Measurements from ENCODE around the gene KIF20B.

KIF20B gene

DNA sequence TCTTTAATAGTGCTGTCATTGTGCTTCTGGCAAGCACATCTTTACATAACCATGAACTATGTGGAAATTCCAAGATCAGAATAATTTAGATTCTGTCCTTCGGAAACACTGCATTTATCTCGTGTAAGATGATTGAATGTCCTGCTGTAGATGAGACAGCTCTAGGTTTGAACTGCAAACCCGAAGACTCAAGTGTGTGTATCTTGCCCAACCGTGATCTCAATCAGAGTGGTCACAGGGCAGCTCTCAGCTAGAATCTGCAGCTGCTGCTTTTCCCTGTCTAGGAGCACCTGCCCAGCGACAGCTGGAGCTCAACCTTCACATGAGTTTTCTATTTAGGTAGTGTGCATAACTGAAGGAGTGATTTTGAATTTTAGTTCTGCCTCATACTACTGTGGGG lies 17.5 kb upstream of the KIF20B start:
- in situ Hi-C loops (cut with MboI; ENCODE audit: low sequenced_read_pairs) = no loop called here

DNA sequence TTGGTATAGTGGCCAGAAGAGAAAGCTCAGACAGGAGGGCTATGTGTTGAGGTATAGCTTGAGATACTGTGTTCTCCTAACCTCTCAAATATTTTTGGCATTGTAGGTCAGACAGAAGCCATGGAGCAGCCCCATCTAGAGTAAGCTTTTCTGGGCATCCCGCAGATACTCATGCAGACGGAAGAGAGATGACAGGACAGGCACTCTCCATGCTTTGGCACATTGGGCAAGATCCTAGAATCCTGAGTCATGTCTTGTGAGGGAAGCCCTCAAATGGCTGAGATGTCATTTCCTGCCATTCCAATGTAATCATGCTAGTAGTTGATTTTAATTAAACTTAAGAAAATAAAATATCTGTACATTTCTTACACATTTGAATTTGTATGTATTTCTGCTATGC lies 16.8 kb upstream of the KIF20B start:
- in situ Hi-C loops (cut with MboI; ENCODE audit: low sequenced_read_pairs) = no loop called here

DNA sequence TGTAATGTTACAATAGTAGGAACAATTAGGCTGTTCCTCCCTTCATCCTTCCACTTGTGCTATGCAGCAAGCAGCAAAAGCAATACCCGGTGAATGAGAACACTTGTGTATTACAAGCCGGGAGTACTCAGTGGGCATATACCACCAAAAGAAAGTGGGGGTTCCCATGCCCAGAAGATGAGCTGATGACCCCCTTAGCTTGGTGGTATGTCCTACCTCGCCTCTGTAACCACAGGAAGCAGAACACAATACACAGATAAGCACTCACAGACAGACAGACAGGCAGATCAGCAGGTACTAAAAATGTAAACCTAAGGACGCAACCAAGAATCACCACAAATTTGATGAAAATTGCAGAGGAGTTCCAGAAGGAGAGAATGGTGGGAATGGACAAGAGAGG lies 15.5 kb upstream of the KIF20B start:
- in situ Hi-C loops (cut with MboI; ENCODE audit: low sequenced_read_pairs) = no loop called here

DNA sequence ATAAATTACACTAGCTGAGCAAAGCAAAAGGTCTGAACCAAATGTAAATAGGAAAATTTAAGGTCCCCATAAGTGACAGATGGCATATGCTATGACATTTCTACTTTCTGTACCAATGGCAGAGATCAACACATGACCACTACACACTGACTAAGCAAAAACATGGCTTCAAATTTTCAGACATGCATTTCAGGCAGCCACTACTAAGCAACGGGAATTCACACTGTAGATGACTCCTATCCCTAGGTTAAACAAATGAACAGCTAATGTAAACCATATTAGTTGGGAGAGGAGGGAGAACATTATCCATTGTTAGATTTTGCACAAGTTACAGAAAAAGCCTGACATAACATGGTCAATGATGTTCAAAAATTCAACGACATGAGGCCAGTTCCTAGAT lies 11.4 kb upstream of the KIF20B start:
- in situ Hi-C loops (cut with MboI; ENCODE audit: low sequenced_read_pairs) = no loop called here

DNA sequence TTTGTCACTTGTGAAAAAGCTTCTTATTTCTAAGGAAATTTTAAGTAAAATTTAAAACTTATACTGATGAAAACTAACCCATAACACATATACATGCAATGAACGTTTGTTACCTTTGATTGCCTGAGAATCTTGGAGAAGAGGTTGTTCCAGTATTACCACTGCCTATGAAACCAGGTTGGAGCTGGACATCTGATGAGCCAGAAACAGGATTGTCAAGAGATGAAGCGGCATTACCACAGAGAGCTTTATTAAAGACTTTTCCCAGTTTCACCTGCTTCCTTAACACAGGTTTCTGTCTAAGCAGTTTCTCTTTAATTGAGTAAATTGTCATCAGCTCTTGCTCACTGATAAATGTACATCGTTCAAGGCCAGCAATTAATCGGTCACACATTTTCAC lies 9.0 kb upstream of the KIF20B start:
- in situ Hi-C loops (cut with MboI; ENCODE audit: low sequenced_read_pairs) = no loop called here

DNA sequence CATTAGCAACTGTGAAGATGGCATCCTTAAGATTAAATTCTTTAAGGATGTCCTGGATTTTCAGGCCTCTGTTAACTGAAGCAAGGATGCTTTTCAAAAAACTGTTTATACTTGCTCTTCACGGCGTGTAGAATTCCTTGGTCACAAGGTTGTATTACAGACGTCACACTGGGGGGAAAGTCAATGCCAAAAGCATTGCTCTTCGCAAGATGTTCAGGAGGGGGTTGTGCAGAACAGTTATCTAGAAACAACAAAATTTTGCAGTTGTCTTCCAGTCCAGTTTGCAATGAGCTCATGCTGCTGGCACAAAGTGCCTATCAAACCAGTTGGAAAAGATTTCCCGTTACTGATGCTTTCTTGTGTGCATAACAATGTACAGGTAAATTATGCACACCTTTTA lies 8.2 kb upstream of the KIF20B start:
- in situ Hi-C loops (cut with MboI; ENCODE audit: low sequenced_read_pairs) = no loop called here

DNA sequence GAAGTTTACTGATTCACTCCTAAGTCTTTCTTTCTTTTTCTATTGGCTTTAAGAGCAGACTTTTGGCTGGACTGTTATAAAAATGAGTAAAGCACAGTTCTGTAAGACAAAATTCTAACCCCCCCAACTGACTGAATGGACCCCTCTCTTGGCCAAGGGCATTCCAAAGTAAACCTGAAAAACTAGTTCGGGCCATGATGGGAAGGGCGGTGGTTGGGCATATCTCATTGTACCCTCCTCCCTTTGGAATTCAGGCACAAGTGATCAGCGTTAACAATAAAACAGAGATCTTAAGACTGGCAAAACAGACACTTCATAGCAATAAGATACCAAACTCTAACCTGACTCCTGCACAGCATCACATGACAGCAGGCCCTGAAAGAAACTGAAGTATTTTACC lies 6.1 kb upstream of the KIF20B start:
- in situ Hi-C loops (cut with MboI; ENCODE audit: low sequenced_read_pairs) = no loop called here

DNA sequence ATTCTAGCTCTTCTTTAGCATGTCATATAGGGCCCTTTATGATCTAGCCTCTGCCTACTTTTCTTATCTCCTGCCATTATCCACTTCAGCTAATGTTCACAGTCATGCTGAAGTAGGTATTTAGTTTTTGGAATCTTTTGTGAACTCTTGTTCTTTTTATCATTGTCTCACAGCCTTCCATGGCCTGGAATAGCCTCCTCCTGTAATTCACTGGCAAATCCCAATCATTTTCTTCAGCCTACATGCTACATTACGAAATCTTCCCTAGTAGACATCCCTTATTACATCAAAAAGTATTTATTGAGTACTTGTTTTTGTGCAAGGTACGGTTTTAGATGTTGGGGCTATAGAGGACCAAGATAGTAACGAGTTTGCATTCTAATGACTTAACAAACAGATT lies 3.4 kb upstream of the KIF20B start:
- in situ Hi-C loops (cut with MboI; ENCODE audit: low sequenced_read_pairs) = no loop called here

DNA sequence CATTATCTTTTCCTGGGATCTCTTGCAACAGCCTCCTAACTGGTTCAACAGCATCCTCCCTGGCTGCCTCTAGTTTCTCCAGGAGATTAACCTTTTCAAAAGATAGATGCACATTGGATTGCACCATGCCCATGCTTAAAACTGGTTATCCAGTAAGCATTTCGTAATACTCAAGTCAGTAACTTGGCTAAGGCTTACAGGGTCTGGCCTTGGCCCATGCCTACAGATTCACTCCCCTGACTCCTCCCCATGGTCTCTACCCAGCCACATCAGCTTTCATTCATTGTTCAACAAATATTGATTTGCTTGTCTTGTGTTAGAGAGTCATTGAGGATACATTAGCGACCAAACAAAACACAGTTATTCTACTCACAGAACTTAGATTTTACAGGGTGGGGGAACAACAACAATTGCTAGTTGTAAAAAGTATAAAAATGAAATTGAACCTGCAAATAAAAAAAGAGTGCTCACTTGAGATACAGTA lies 1.8 kb upstream of the KIF20B start:
- in situ Hi-C loops (cut with MboI; ENCODE audit: low sequenced_read_pairs) = no loop called here

DNA sequence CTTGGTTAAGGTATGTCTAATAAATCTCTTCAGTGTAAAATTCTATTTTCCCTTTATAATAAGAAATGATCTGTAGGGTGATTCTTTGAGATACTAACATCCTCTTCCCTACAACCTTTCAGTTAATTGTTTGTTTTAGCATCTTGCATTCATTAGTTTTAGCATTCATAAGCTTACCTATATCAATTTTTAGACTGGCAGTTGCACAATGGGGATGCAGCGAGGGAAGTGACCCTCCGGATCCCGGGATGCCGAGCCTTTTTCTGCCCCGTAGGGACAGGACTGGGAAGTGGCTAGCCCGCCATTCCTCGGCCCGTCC lies 508 bp upstream of the KIF20B start:
- in situ Hi-C loops (cut with MboI; ENCODE audit: low sequenced_read_pairs) = no loop called here

DNA sequence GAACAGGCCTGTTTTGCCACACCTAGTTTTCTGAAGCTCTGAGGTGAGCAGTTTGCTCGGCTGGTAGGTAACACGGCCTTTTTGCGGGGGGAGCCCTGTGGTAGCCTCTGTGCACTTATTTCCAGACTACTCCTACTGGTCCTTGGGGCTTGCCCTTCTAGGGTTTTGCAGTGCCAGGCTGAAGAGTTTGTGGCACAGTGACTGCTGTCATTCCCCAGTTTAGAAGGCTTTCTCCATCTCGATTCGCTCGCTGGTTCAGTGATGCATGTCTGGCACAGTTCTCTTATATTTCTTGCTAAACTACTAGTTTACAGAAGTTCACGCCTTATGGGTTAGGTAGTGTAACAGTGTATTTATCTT lies 711 bp downstream of the KIF20B start:
- in situ Hi-C loops (cut with MboI; ENCODE audit: low sequenced_read_pairs) = no loop called here

DNA sequence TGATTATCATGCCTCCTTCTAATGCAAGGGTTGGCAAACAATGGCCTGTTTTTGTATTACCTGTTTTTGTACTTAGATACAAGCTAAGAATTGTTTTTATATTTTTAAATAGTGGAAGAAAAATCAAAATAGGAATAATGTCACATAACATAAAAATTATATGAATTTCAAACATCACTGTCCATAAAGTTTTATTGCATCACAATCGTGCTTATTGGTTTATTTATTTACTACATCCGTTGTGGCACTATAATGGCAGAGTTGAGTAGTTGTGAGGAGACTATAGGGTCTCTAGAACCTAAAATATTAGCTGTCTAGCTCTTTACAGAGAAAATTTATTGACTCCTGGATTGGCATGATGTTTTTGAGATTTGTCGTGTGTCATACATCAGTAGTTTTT lies 4.1 kb downstream of the KIF20B start:
- in situ Hi-C loops (cut with MboI; ENCODE audit: low sequenced_read_pairs) = no loop called here

DNA sequence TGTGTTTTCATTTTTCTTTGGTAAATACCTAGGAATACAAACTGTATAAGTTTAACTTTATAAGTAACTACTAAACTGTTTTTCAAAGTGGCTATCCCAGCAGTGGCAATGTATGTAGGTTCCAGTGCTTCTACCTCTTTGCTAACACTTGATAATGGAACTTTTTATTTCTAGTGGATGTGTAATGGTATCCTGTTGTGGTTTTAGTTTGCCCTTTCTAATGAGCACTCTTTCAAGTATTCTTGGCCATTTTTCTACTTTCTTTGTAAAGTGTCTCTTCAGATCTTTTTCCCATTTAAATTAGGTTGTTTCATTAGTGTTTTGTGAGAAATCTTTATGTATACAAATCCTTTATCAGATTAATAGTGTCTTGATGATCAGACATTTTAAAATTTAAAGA lies 4.6 kb downstream of the KIF20B start:
- in situ Hi-C loops (cut with MboI; ENCODE audit: low sequenced_read_pairs) = no loop called here

DNA sequence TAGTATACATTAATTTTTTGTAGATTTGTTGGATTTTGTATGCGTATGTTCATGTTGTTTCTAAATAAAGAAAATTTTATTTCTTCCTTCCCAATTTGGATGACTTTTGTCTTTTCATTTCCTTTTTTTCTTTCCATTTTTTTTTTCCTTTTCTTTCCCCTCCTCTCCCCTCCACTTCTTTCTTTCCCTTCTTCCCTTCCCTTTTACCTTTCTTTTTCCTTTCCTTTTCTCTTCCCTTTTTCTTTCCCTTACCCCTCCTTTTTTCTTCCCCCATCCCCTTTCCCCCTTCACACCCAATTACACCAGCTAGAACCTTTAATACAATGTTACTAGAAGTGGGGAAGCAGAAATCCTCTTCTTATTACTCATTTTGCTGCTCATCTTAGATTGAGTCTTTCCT lies 6.0 kb downstream of the KIF20B start:
- in situ Hi-C loops (cut with MboI; ENCODE audit: low sequenced_read_pairs) = no loop called here

DNA sequence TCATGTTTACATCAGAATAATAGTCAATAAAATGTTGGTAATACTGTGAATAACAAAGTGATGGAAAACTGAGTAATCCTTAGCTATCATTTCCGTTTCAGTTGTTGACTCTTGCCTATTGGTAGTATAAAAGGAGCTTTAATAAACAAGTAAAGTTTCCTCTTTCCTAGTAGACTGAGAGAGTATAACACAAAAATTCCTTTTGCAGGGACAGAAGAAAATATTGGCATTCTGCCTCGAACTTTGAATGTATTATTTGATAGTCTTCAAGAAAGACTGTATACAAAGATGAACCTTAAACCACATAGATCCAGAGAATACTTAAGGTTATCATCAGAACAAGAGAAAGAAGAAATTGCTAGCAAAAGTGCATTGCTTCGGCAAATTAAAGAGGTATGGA lies 9.4 kb downstream of the KIF20B start:
- in situ Hi-C loops (cut with MboI; ENCODE audit: low sequenced_read_pairs) = no loop called here

DNA sequence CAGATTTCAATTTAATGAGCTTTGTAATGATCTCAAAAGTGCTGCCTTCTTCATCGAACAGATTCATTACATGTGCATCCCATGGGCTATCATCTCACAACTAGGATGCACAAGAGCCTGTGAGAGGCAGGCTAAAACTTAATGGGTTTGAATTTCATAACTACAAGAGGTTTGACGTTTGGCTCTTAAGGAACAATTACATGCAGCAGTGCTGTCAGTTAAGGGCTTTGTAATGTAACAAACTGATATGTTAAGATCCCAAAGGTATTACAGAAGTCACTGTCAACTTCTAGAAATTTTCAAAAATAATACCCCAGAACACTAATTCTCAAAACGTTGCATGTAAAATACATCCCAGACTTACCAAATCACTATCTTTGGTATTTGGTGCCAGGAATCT lies 33.2 kb downstream of the KIF20B start:
- in situ Hi-C loops (cut with MboI; ENCODE audit: low sequenced_read_pairs) = no loop called here

DNA sequence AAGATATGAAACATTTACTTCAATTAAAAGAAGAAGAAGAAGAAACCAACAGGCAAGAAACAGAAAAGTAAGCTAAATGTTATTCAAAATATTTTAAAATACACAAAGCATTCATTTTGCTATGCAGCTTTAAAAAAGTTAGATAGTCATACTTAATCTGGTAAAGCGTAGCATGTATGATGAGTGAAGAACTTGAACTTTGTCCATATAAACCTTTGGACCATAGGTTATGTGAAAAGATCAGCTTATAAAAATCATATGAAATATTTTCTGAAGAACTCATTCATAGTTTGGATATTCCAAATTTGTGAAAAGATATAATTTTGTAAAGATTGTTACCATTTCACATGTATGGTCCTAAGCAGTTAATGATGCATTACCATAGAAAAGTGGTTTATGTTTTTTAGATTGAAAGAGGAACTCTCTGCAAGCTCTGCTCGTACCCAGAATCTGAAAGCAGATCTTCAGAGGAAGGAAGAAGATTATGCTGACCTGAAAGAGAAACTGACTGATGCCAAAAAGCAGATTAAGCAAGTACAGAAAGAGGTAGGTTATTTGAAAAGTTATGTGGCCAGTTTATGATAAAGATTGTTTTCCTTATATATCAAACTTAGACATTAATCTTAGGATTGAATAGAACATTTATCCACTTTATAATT lies 37.3 kb downstream of the KIF20B start:
- in situ Hi-C loops (cut with MboI; ENCODE audit: low sequenced_read_pairs) = no loop called here

DNA sequence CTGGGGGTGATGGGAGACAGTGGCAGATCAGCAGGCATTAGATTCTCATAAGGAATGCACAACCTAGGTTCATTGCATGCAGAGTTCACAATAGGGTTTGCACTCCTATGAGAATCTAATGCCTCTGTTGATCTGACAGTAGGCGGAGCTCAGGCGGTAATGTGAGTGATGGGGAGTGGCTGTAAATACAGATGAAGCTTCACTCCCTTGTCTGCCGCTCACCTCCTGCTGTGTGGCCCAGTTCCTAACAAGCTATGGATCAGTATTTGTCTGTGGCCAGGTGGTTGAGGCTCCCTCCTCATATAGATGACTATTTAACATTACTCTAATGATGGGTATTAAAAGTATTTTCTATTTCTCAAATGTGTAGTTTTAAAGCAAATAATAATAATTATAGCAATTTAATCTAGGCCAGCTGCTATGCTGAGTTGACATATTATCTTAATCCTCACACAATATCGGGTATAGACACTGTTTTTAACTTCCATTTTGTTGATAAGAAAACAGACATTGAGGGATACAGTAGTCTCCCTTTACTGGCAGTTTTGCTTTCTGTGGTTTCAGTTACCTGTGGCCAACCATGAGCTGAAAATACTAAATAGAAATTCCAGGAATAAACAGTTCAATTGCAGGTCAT lies 39.9 kb downstream of the KIF20B start:
- in situ Hi-C loops (cut with MboI; ENCODE audit: low sequenced_read_pairs) = no loop called here

DNA sequence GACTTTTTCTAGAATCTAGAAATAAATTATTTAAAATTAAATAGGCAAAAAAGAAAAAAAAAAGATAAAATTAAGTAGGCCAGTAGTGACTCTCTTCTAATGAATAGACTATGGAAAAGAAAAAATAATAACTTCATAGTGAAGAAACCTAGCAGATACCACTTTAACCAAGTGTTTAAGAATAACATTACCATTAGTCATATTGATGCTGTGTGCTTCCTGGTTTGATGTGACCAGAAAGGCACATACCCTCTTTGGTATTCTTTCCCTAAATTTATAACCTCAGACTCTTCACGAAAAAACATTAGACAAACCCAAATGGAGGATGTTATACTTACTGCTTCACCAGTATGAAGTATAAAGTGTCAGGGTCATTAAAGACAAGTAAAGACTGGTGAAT lies 42.6 kb downstream of the KIF20B start:
- in situ Hi-C loops (cut with MboI; ENCODE audit: low sequenced_read_pairs) = no loop called here

DNA sequence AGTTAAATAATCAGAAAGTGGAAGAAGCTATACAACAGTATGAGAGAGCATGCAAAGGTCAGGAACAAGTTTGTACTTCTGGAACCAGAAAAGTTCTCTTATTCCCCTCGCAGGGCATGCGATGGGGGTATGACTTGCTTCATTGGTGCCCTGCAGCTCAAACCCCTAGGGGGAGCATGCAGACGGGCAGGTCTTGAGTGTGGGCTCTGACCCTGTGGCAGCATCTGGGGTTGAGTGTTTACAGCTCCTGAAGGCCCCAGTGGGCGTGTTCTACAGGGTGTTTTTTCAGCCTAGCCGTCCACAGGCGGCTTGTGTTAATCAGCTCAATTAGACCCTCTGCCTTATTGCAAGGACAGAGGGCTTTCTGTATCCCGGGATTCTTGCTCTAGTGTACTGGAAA lies 44.5 kb downstream of the KIF20B start:
- in situ Hi-C loops (cut with MboI; ENCODE audit: low sequenced_read_pairs) = no loop called here

DNA sequence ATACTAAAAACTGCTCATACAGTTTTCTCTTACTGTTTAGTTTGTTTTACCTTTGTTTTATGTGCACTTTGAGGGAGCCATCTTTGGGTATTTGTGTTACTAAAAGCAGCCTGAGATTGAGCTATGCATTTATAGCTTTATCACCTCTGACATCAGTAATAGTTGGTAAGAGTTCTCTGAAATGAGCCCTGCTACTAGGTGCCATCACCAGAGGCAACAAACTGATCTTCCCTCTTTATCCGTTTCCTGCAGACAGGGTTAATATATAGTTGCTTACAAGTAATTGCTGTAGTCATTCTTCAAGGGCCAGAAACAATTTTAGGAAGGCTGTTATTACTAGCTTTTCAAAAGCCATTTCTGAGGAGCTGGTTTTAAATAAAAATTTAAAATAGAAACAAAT lies 49.1 kb downstream of the KIF20B start:
- in situ Hi-C loops (cut with MboI; ENCODE audit: low sequenced_read_pairs) = no loop called here

DNA sequence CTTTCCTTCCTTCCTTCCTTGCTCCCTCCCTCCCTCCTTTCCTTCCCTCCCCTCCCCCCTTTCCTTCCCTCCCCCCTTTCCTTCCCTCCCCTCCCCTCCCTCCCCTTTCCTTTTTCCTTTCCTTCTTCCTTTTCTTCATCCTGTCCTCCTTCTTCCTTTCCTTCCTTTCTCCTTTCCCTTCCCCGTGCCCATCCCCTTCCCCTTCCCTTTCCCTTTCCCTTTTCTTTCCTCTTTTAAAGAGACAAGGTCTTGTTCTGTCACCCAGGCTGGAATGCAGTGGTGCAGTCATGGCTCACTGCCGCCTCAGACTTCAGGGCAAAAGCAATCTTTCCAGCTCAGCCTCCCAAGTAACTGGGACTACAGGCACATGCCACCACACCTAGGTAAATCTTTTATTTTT lies 54.0 kb downstream of the KIF20B start:
- in situ Hi-C loops (cut with MboI; ENCODE audit: low sequenced_read_pairs) = no loop called here

DNA sequence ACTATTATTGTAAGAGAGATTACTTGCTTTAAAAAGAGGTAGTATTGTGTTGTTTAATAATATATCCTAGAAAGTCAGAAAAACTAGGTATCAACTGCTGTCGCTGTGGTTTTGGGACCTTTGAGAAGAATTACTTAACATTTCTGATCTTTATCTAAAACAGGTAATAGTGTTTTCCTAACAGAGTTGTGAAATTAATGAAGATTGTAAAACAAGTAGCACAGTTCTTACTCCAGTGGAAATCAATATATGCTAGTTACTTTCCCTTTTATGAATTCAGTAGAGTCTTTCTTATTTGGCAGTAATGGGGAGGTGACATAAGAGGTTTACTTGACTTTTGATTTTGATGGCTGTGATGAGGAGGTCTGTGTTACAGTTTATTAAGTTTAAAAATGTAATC lies 58.1 kb downstream of the KIF20B start:
- in situ Hi-C loops (cut with MboI; ENCODE audit: low sequenced_read_pairs) = no loop called here
